ENCODE data around the gene COL1A1.

Gene COL1A1

DNA sequence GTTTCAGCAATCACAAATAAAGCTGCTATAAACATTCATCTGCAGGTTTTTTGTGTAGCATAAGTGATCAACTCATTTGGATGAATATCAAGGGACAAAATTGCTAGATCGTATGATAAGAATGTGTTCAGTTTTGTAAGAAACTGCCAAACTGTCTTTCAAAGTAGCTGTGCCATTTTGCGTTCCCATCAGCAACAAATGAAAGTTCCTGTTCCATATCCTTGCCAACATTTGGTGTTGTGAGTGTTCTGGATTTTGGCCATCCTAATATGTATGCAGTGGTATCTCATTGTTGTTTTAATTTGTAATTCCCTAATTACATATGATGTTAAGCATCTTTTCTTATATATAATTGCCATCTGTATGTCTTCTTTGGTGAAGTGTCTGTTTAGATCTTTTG is 36.5 kb upstream of the COL1A1 start:
- Histone ChIP-seq H3K4me3 (replicated peaks; ENCODE audit: insufficient read depth, low read length) (no peak overlapping the region), H3K27ac (replicated peaks) (no peak overlapping the region), H3K27me3 (ENCODE audit: insufficient read depth, poor library complexity, severe bottlenecking) (peaks cover 3% of the 10 kb centered on the region)
- no peak for DNase-seq (ENCODE audit: low read depth in 1 of 2, low spot score in 1 of 2)
- TF ChIP-seq POLR2AphosphoS5 (IDR thresholded peaks at IDR 0.05; ENCODE audit: low read depth): no peak
- TF ChIP-seq, protein P1, sequence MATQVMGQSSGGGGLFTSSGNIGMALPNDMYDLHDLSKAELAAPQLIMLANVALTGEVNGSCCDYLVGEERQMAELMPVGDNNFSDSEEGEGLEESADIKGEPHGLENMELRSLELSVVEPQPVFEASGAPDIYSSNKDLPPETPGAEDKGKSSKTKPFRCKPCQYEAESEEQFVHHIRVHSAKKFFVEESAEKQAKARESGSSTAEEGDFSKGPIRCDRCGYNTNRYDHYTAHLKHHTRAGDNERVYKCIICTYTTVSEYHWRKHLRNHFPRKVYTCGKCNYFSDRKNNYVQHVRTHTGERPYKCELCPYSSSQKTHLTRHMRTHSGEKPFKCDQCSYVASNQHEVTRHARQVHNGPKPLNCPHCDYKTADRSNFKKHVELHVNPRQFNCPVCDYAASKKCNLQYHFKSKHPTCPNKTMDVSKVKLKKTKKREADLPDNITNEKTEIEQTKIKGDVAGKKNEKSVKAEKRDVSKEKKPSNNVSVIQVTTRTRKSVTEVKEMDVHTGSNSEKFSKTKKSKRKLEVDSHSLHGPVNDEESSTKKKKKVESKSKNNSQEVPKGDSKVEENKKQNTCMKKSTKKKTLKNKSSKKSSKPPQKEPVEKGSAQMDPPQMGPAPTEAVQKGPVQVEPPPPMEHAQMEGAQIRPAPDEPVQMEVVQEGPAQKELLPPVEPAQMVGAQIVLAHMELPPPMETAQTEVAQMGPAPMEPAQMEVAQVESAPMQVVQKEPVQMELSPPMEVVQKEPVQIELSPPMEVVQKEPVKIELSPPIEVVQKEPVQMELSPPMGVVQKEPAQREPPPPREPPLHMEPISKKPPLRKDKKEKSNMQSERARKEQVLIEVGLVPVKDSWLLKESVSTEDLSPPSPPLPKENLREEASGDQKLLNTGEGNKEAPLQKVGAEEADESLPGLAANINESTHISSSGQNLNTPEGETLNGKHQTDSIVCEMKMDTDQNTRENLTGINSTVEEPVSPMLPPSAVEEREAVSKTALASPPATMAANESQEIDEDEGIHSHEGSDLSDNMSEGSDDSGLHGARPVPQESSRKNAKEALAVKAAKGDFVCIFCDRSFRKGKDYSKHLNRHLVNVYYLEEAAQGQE (IDR thresholded peaks at IDR 0.05; ENCODE audit: insufficient replicate concordance, low read depth): no peak
- no peak for TF ChIP-seq SPI1 (IDR thresholded peaks at IDR 0.05; ENCODE audit: borderline replicate concordance, low read depth)
- TF ChIP-seq GABPA (IDR thresholded peaks at IDR 0.05; ENCODE audit: low read depth): no peak

DNA sequence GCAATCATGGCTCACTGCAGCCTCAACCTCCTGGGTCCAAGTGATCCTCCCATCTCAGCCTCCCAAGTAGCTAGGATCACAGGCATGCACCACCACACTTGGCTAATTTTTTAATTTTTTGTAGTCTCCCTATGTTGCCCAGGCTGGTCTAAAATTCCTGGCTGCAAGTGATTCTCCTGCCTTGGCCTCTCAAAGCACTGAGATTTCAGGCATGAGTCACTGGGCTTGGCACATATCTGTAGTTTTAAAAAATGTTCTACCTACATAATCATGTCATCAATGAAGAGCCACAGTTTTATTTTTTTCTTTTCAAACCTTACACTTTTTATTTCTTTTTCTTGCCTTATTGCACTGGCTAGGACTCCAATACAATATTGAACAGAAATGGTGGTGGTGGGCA is 33.1 kb upstream of the COL1A1 start:
- H3K4me3 ChIP-seq (replicated peaks; ENCODE audit: insufficient read depth, low read length): no peak overlapping the region
- no peak for DNase-seq (ENCODE audit: low read depth in 1 of 2, low spot score in 1 of 2)
- TF ChIP-seq, protein P1 (IDR thresholded peaks at IDR 0.05; ENCODE audit: insufficient replicate concordance, low read depth): no peak
- TF ChIP-seq SPI1 (IDR thresholded peaks at IDR 0.05; ENCODE audit: borderline replicate concordance, low read depth) (no peak), POLR2AphosphoS5 (IDR thresholded peaks at IDR 0.05; ENCODE audit: low read depth) (no peak), GABPA (IDR thresholded peaks at IDR 0.05; ENCODE audit: low read depth) (no peak)
- TF ChIP-seq, protein P2, sequence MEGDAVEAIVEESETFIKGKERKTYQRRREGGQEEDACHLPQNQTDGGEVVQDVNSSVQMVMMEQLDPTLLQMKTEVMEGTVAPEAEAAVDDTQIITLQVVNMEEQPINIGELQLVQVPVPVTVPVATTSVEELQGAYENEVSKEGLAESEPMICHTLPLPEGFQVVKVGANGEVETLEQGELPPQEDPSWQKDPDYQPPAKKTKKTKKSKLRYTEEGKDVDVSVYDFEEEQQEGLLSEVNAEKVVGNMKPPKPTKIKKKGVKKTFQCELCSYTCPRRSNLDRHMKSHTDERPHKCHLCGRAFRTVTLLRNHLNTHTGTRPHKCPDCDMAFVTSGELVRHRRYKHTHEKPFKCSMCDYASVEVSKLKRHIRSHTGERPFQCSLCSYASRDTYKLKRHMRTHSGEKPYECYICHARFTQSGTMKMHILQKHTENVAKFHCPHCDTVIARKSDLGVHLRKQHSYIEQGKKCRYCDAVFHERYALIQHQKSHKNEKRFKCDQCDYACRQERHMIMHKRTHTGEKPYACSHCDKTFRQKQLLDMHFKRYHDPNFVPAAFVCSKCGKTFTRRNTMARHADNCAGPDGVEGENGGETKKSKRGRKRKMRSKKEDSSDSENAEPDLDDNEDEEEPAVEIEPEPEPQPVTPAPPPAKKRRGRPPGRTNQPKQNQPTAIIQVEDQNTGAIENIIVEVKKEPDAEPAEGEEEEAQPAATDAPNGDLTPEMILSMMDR (IDR thresholded peaks at IDR 0.05; ENCODE audit: insufficient read depth, low read length): no peak
- H3K27ac ChIP-seq (replicated peaks): no peak overlapping the region
- peaks cover 3% of the 10 kb centered on the region for H3K27me3 ChIP-seq (ENCODE audit: insufficient read depth, poor library complexity, severe bottlenecking)

DNA sequence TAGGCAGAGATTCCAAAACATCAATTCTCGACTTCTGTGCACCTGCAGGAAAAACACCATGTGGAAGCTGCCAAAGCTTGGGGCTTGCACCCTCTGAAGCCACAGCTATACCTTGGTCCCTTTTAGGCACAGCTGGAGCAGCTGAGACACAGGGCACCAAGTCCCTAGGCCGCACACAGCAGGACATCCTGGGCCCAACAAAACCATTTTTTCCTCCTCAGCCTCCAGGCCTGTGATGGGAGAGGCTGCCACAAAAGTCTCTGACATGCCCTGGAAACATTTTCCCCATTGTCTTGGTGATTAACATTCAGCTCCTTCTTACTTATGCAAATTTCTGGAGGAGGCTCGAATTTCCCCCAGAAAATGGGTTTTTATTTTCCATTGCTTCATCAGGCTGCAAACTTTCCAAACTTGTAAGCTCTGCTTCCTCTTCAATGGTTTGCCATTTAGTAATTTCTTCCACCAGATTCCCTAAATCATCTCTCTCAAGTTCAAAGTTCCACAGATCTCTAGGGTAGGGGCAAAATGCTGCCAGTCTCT is 24.3 kb upstream of the COL1A1 start:
- H3K27me3 ChIP-seq (ENCODE audit: insufficient read depth, poor library complexity, severe bottlenecking): no peaks in the 10 kb centered on the region
- TF ChIP-seq POLR2AphosphoS5 (IDR thresholded peaks at IDR 0.05; ENCODE audit: low read depth) (no peak), GABPA (IDR thresholded peaks at IDR 0.05; ENCODE audit: low read depth) (no peak), SPI1 (IDR thresholded peaks at IDR 0.05; ENCODE audit: borderline replicate concordance, low read depth) (no peak)
- TF ChIP-seq, protein P2 (IDR thresholded peaks at IDR 0.05; ENCODE audit: insufficient read depth, low read length): no peak
- TF ChIP-seq, protein P1 (IDR thresholded peaks at IDR 0.05; ENCODE audit: insufficient replicate concordance, low read depth): no peak
- DNase-seq (ENCODE audit: low read depth in 1 of 2, low spot score in 1 of 2): no peak
- no peak overlapping the region for H3K4me3 ChIP-seq (replicated peaks; ENCODE audit: insufficient read depth, low read length)
- no peak overlapping the region for H3K27ac ChIP-seq (replicated peaks)

All from HL-60 (cell line).